K562 (cell line): Measurements from ENCODE around the gene PRKAA1. TPM values are rescaled to one million over a fixed set of nuclear protein-coding genes. Genes with fewer than 3 reads are reported as not detected.

Experiments
- ATAC-seq: fragments of 200-7000 bp; cut with Tn5 transposase; 3 replicates; pipeline ENCODE4 v1.9.1; 2020; ENCODE audit warnings: moderate library complexity
- BruUV-seq: library from RNA; stranded (reverse); fragments of 400-500 nt; replicated peaks from 2 replicates; lab custom pipeline; 2021; lab: Mats Ljungman, UMichigan
- CTCF ChIA-PET: fragments of 300-600 bp; formaldehyde crosslinking; extraction: SDS; loops from one replicate; lab custom pipeline; 2021; ENCODE audit warnings: low intra/inter-chr PET ratio; lab: Yijun Ruan, JAX
- POLR2A ChIA-PET: fragments of 300-600, 350-650 bp; sonication (Branson Sonifier 250); formaldehyde crosslinking; extraction: SDS; loops from one replicate; lab custom pipeline; 2021; ENCODE audit warnings: antibody characterized with exemption, inconsistent platforms; lab: Yijun Ruan, JAX
- DNase-seq, 4 experiments: peaks; one replicate each; pipeline versions ENCODE4 v3.0.0 to v3.0.0-alpha.2; 2011 to 2018; ENCODE audit warnings: low spot score in 3 of 4, mixed read lengths in 3 of 4; ENCODE audit errors: extremely low read depth in 1 of 4
- FAIRE-seq: peaks from 2 replicates; lab custom pipeline; 2011; peaks lifted over from hg19 to GRCh38; lab: Jason Lieb, UNC
- H2AFZ ChIP-seq: 2 replicates; pipeline ENCODE4 v1.6.0; 2011; ENCODE audit warnings: low read depth, low read length, control low read depth, inconsistent platforms
- H3K27ac ChIP-seq: fragments of 200-600 bp; 3 replicates; pipeline ENCODE4 v1.8.0; 2011; ENCODE audit warnings: low read depth, mild to moderate bottlenecking, control low read depth, inconsistent platforms, low read length, moderate library complexity, mixed read lengths; ENCODE audit errors: extremely low read depth
- H3K27me3 ChIP-seq, 2 experiments: fragments of 300-600 bp in 1 of 2; 2 replicates in 1 of 2; 3 replicates in 1 of 2; pipeline versions ENCODE4 v1.6.0 to v1.8.0; 2011; ENCODE audit warnings: inconsistent platforms in 2 of 2, low read length in 2 of 2, mild to moderate bottlenecking in 1 of 2, mixed read lengths in 1 of 2, moderate library complexity in 1 of 2; ENCODE audit not compliant: control insufficient read depth in 2 of 2, insufficient read depth in 2 of 2
- H3K36me3 ChIP-seq: fragments of 300-600 bp; 3 replicates; pipeline ENCODE4 v1.8.0; 2011; ENCODE audit warnings: mild to moderate bottlenecking, low read length, inconsistent platforms; ENCODE audit not compliant: control insufficient read depth, insufficient read depth
- H3K4me1 ChIP-seq, 2 experiments: fragments of 200-600 bp in 1 of 2; replicated peaks in 1 of 2; 2 replicates in 1 of 2; 3 replicates in 1 of 2; pipeline versions ENCODE4 v1.5.1 to v1.8.0; 2011; ENCODE audit warnings: inconsistent platforms in 2 of 2, low read length in 2 of 2, mild to moderate bottlenecking in 1 of 2, mixed read lengths in 1 of 2, moderate library complexity in 1 of 2; ENCODE audit not compliant: control insufficient read depth in 2 of 2, insufficient read depth in 2 of 2
- H3K4me2 ChIP-seq: 2 replicates; pipeline ENCODE4 v1.6.1; 2011; ENCODE audit warnings: low read length, control low read depth, inconsistent platforms, mixed read lengths; ENCODE audit not compliant: insufficient read depth
- H3K4me3 ChIP-seq: fragments of 200-600 bp; sonication (generic), shearing (Covaris generic); 2 replicates; pipeline ENCODE4 v1.5.1; 2016; ENCODE audit warnings: control low read depth, inconsistent platforms
- H3K79me2 ChIP-seq: fragments of 200-600 bp; 3 replicates; pipeline ENCODE4 v1.8.0; 2011; ENCODE audit warnings: low read length, inconsistent platforms; ENCODE audit not compliant: control insufficient read depth, insufficient read depth
- H3K9ac ChIP-seq, 2 experiments: 2 replicates each; pipeline versions ENCODE4 v1.6.0 to v1.6.1; 2011; ENCODE audit warnings: low read depth in 2 of 2, low read length in 2 of 2, control low read depth in 1 of 2, inconsistent platforms in 1 of 2, mild to moderate bottlenecking in 1 of 2, mixed read lengths in 1 of 2; ENCODE audit not compliant: insufficient read depth in 1 of 2
- H3K9me1 ChIP-seq: one replicate; pipeline ENCODE4 v1.6.0; 2011; ENCODE audit warnings: inconsistent platforms, mild to moderate bottlenecking, low read length, moderate library complexity; ENCODE audit not compliant: control insufficient read depth, insufficient read depth
- H3K9me3 ChIP-seq: replicated peaks from 2 replicates; pipeline ENCODE4 v1.5.1; 2011; ENCODE audit warnings: low read depth, low read length, inconsistent platforms; ENCODE audit not compliant: control insufficient read depth, insufficient read depth
- H4K20me1 ChIP-seq: replicated peaks from 2 replicates; pipeline ENCODE4 v1.6.1; 2011; ENCODE audit warnings: low read length, inconsistent platforms, mixed read lengths; ENCODE audit not compliant: control insufficient read depth, insufficient read depth
- HOXB6 ChIP-seq: fragments of 250-450 bp; sonication (Bioruptor Pico); IDR thresholded peaks from 2 replicates; pipeline ENCODE4 v1.5.1; 2022; ENCODE audit warnings: mild to moderate bottlenecking, borderline replicate concordance
- NR4A1 ChIP-seq, 2 experiments: fragments of 250-450 bp in 1 of 2; fragments of 450-650 bp in 1 of 2; sonication (Bioruptor Pico) in 1 of 2; IDR thresholded peaks; 2 replicates each; pipeline versions ENCODE4 v1.4.0 to v1.6.1; 2016 to 2020; ENCODE audit warnings: mild to moderate bottlenecking in 2 of 2, missing compliant biosample characterization in 1 of 2, missing genetic modification characterization in 1 of 2, moderate library complexity in 1 of 2
- SAP30 ChIP-seq: fragments of 200-600 bp; sonication (generic); IDR thresholded peaks from 2 replicates; pipeline ENCODE4 v1.6.1; 2012; ENCODE audit warnings: borderline replicate concordance, low read depth, mild to moderate bottlenecking, moderate library complexity, low read length, control low read depth, inconsistent platforms; ENCODE audit not compliant: insufficient read depth, poor library complexity, severe bottlenecking
- ZNF77 ChIP-seq: fragments of 250-450 bp; sonication (Bioruptor Pico); IDR thresholded peaks from 2 replicates; pipeline ENCODE4 v1.5.0; 2020
- WGBS: fragments of 100-300 bp; shearing (Covaris generic); methylation state at CpG from one replicate; pipeline ENCODE4 v1.1.6; 2016; ENCODE audit warnings: low coverage, mixed read lengths; ENCODE audit not compliant: insufficient coverage; ENCODE audit errors: missing lambda C conversion rate; 5-methylcytosine and 5-hydroxymethylcytosine counted together
- in situ Hi-C: fragments of 300-500 bp; cut with MboI; formaldehyde crosslinking; loops from 4 replicates; pipeline ENCODE4 v1.15.0; 2018; ENCODE audit warnings: inconsistent platforms, mixed read lengths
- intact Hi-C: fragments of 100-400 bp; cut with micrococcal nuclease; formaldehyde crosslinking; loops from 2 replicates; pipeline ENCODE4 v1.14.2; 2022
- polyA plus RNA-seq, 8 experiments: library from polyadenylated mRNA; depleted of rRNA in 4 of 8; stranded (reverse) in 5 of 8; unstranded in 3 of 8; fragments of >200 nt; fragmentation: Nextera tagmentation in 2 of 8; fragmentation: Illumina TruSeq in 1 of 8; extraction: Ambion mirVana in 2 of 8; extraction: Trizol in 1 of 8; gene quantifications; 2 replicates each; pipeline versions ENCODE4 v1.2.1 to v1.2.3, GENCODE V29; 2011 to 2014; ENCODE audit warnings: inconsistent platforms in 1 of 8, missing spikeins in 1 of 8
- total RNA-seq, 7 experiments: library from RNA; depleted of rRNA in 6 of 7; stranded (reverse); fragments of >200 nt in 6 of 7; fragmentation: Illumina TruSeq in 2 of 7; extraction: Trizol in 2 of 7; gene quantifications; 2 replicates each; pipeline versions ENCODE4 v1.2.1 to v1.2.3, GENCODE V29; 2011 to 2021; ENCODE audit warnings: low replicate concordance in 1 of 7
- TF ChIP-seq, protein P1 (sequence below): fragments of 250-450 bp; sonication (Bioruptor Pico); IDR thresholded peaks from 2 replicates; pipeline ENCODE4 v1.5.0; 2020; ENCODE audit warnings: mild to moderate bottlenecking, borderline replicate concordance
- TF ChIP-seq, protein P2 (sequence below): fragments of 450-650 bp; IDR thresholded peaks from 2 replicates; pipeline ENCODE4 v1.6.1; 2017; ENCODE audit warnings: antibody characterized with exemption

The PRKAA1 gene
- total and polyA plus RNA-seq, 9 of the 15 experiments (the other 6 are each of a cell fraction or from before 2014, with no cell fraction given): 24.5 to 84.0 (median 51.4) TPM

DNA sequence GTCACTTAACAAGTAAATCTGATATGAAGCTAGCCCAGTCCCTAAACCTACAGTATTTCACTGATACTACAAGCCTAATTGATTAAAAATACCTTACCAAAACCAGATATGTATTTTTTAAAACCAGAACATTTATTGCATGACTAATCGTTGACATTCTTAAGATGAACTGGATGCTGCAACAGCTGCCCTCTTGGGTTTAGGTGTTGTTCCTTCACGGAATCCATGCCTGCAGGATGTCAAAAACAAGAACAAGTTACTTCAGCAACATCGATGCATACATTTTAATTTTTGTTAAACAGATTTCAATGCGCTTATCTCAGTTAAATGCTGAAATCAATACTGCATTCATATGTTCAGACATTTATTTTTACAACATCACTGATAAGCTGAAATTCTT lies 34.2 kb upstream of the PRKAA1 start:
- BruUV-seq: no TSS peak
- no peak for DNase-seq
- TF ChIP-seq NR4A1 (CRISPR knock-in tag; IDR thresholded peaks at IDR 0.05) (no peak), NR4A1 (tag; IDR thresholded peaks at IDR 0.05) (no peak), ZNF77 (CRISPR knock-in tag) (no peak), HOXB6 (CRISPR knock-in tag) (0 out of 2 replicates have a peak, but pooled peaks have one; percentile 12), SAP30 (no peak)
- TF ChIP-seq, protein P1, sequence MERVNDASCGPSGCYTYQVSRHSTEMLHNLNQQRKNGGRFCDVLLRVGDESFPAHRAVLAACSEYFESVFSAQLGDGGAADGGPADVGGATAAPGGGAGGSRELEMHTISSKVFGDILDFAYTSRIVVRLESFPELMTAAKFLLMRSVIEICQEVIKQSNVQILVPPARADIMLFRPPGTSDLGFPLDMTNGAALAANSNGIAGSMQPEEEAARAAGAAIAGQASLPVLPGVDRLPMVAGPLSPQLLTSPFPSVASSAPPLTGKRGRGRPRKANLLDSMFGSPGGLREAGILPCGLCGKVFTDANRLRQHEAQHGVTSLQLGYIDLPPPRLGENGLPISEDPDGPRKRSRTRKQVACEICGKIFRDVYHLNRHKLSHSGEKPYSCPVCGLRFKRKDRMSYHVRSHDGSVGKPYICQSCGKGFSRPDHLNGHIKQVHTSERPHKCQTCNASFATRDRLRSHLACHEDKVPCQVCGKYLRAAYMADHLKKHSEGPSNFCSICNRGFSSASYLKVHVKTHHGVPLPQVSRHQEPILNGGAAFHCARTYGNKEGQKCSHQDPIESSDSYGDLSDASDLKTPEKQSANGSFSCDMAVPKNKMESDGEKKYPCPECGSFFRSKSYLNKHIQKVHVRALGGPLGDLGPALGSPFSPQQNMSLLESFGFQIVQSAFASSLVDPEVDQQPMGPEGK: no peak
- TF ChIP-seq, protein P2, sequence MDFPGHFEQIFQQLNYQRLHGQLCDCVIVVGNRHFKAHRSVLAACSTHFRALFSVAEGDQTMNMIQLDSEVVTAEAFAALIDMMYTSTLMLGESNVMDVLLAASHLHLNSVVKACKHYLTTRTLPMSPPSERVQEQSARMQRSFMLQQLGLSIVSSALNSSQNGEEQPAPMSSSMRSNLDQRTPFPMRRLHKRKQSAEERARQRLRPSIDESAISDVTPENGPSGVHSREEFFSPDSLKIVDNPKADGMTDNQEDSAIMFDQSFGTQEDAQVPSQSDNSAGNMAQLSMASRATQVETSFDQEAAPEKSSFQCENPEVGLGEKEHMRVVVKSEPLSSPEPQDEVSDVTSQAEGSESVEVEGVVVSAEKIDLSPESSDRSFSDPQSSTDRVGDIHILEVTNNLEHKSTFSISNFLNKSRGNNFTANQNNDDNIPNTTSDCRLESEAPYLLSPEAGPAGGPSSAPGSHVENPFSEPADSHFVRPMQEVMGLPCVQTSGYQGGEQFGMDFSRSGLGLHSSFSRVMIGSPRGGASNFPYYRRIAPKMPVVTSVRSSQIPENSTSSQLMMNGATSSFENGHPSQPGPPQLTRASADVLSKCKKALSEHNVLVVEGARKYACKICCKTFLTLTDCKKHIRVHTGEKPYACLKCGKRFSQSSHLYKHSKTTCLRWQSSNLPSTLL: no peak
- in situ Hi-C loops (no loop called here), intact Hi-C loops (loop anchor here (10.0 kb wide), 1 partner anchor 1408 kb away; the partner anchor contains the start of gene DAB2)
- ATAC-seq: no peak
- Histone ChIP-seq H3K4me1 (peaks cover 6 to 31% of the 10 kb centered on the region in 2 experiments; a peak in 4 of 5 replicates), H3K4me3 (peak overlapping the region; percentile 78; the same call in 1 of the 2 replicates), H4K20me1 (peaks cover 61% of the 10 kb centered on the region), H3K9ac (peak overlapping the region in 1 of 2 experiments; percentile 99; a peak in 3 of 4 replicates), H3K27me3 (no peaks in the 10 kb centered on the region), H3K27ac (peak overlapping the region; percentile 96; the same call in 2 of the 3 replicates), H2AFZ (no peak overlapping the region), H3K36me3 (peaks cover 75% of the 10 kb centered on the region), H3K79me2 (peaks cover 79% of the 10 kb centered on the region), H3K4me2 (peak overlapping the region; percentile 99), H3K9me3 (no peaks in the 10 kb centered on the region), H3K9me1 (peaks cover 5% of the 10 kb centered on the region)
- FAIRE-seq: no peak
- CTCF ChIA-PET: no interaction called here
- WGBS: 66% methylated on average over 4 of the region's 4 CpGs
- POLR2A ChIA-PET: interaction anchor here (0.9 to 13.0 kb wide), 13 partner anchors 9 to 73 kb away, joined by 3 to 125 read pairs (median 7); partner anchors contain the start of gene CARD6
